HCT116 (cell line): ENCODE results near the gene RYR3. TPM values are rescaled to one million over a fixed set of nuclear protein-coding genes. Genes with fewer than 3 reads are reported as not detected.

ENCODE experiments used
- ATAC-seq: fragments of 200-7000 bp; cut with Tn5 transposase; 2 replicates; pipeline ENCODE4 v1.9.1; 2020; ENCODE audit warnings: mild to moderate bottlenecking, moderate library complexity
- BruUV-seq: library from RNA; stranded (reverse); fragments of 400-500 nt; replicated peaks from 2 replicates; lab custom pipeline; 2021; lab: Mats Ljungman, UMichigan
- CTCF ChIA-PET: fragments of 300-600 bp; sonication (Branson Sonifier 250); formaldehyde crosslinking; loops from one replicate; lab custom pipeline; 2021; ENCODE audit warnings: antibody characterized with exemption; lab: Charles Lee
- POLR2A ChIA-PET: fragments of 300-600, 350-600 bp; sonication (Branson Sonifier 250); formaldehyde crosslinking; loops from one replicate; lab custom pipeline; 2021; ENCODE audit warnings: antibody characterized with exemption; lab: Charles Lee
- RAD21 ChIA-PET, 2 experiments: fragments of 300-600 bp; sonication (Branson Sonifier 250); formaldehyde crosslinking; loops; one replicate each; lab custom pipeline; 2023; ENCODE audit warnings: low total read pairs in 2 of 2; ENCODE audit not compliant: uncharacterized antibody in 2 of 2, unreplicated experiment in 2 of 2, low non-redundant PET in 1 of 2; lab: Charles Lee
- DNase-seq: peaks from one replicate; pipeline ENCODE4 v3.0.0-alpha.2; 2010; ENCODE audit warnings: low read depth, low spot score
- H2AFZ ChIP-seq: fragments of 200-600 bp; shearing (Covaris generic), sonication (generic); 2 replicates; pipeline ENCODE4 v1.6.1; 2017; ENCODE audit warnings: low read depth, mixed run types, mixed read lengths, antibody characterized with exemption, low read length; ENCODE audit not compliant: poor library complexity, severe bottlenecking
- H3K27ac ChIP-seq: 2 replicates; pipeline ENCODE4 v1.5.1; 2012; ENCODE audit warnings: low read depth, low read length
- H3K27me3 ChIP-seq: fragments of 200-600 bp; sonication (generic); 2 replicates; pipeline ENCODE4 v1.6.1; 2016; ENCODE audit warnings: mixed run types, low read length, mixed read lengths; ENCODE audit not compliant: insufficient read depth
- H3K36me3 ChIP-seq, 2 experiments: fragments of 200-500 bp in 1 of 2; fragments of 200-600 bp in 1 of 2; sonication (Bioruptor generic) in 1 of 2; sonication (generic) in 1 of 2; 2 replicates each; pipeline versions ENCODE4 v1.5.1 to v1.6.1; 2014 to 2016; ENCODE audit warnings: low read length in 2 of 2, inconsistent platforms in 1 of 2, mixed read lengths in 1 of 2, mixed run types in 1 of 2; ENCODE audit not compliant: insufficient read depth in 2 of 2, control insufficient read depth in 1 of 2
- H3K4me1 ChIP-seq, 2 experiments: fragments of 200-600 bp in 1 of 2; sonication (generic) in 1 of 2; 2 replicates each; pipeline versions ENCODE4 v1.5.1 to v1.6.1; 2012 to 2017; ENCODE audit warnings: low read length in 2 of 2, inconsistent platforms in 1 of 2, mild to moderate bottlenecking in 1 of 2, mixed read lengths in 1 of 2, mixed run types in 1 of 2, moderate library complexity in 1 of 2; ENCODE audit not compliant: insufficient read depth in 2 of 2, control insufficient read depth in 1 of 2
- H3K4me2 ChIP-seq: fragments of 200-600 bp; sonication (generic); 2 replicates; pipeline ENCODE4 v1.6.1; 2017; ENCODE audit warnings: mixed run types, low read length, mixed read lengths
- H3K4me3 ChIP-seq, 2 experiments: fragments of 200-600 bp in 1 of 2; sonication (generic) in 1 of 2; replicated peaks in 1 of 2; 2 replicates each; pipeline ENCODE4 v1.5.1; 2011 to 2016; ENCODE audit warnings: low read length in 2 of 2, control low read depth in 1 of 2, low read depth in 1 of 2, mild to moderate bottlenecking in 1 of 2, mixed read lengths in 1 of 2, mixed run types in 1 of 2
- H3K79me2 ChIP-seq: fragments of 200-600 bp; sonication (generic); 2 replicates; pipeline ENCODE4 v1.6.1; 2017; ENCODE audit warnings: mild to moderate bottlenecking, mixed run types, low read length, moderate library complexity, mixed read lengths; ENCODE audit not compliant: insufficient read depth
- H3K9ac ChIP-seq: fragments of 200-600 bp; sonication (generic); 2 replicates; pipeline ENCODE4 v1.6.1; 2016; ENCODE audit warnings: low read length, mixed read lengths
- H3K9me2 ChIP-seq: fragments of 200-600 bp; sonication (generic), shearing (Covaris generic); 2 replicates; pipeline ENCODE4 v1.6.1; 2017; ENCODE audit warnings: mixed run types, mild to moderate bottlenecking, moderate library complexity; ENCODE audit not compliant: insufficient read depth
- H3K9me3 ChIP-seq, 2 experiments: fragments of 200-500 bp in 1 of 2; fragments of 200-600 bp in 1 of 2; sonication (Bioruptor generic) in 1 of 2; sonication (generic) in 1 of 2; 2 replicates each; pipeline ENCODE4 v1.6.1; 2014 to 2017; ENCODE audit warnings: low read length in 2 of 2, mixed read lengths in 2 of 2, inconsistent platforms in 1 of 2, low read depth in 1 of 2, mild to moderate bottlenecking in 1 of 2, mixed run types in 1 of 2, moderate library complexity in 1 of 2; ENCODE audit not compliant: control insufficient read depth in 1 of 2, insufficient read depth in 1 of 2
- H4K20me1 ChIP-seq: fragments of 200-600 bp; sonication (generic), shearing (Covaris generic); 2 replicates; pipeline ENCODE4 v1.6.1; 2017; ENCODE audit warnings: mixed run types, mild to moderate bottlenecking, moderate library complexity; ENCODE audit not compliant: insufficient read depth
- CBX3 ChIP-seq: IDR thresholded peaks from 2 replicates; pipeline ENCODE4 v1.6.1; 2012; ENCODE audit warnings: low read depth
- CEBPB ChIP-seq: IDR thresholded peaks from 2 replicates; pipeline ENCODE4 v1.6.1; 2012; ENCODE audit warnings: low read depth
- CTCF ChIP-seq, 3 experiments: fragments of 200-600 bp in 1 of 3; sonication (generic) in 1 of 3; IDR thresholded peaks in 2 of 3; conservative IDR thresholded peaks in 1 of 3; 2 replicates each; pipeline ENCODE4 v1.5.1; 2012 to 2017; ENCODE audit warnings: low read depth in 2 of 3, low read length in 2 of 3, antibody characterized with exemption in 1 of 3, borderline replicate concordance in 1 of 3, control low read depth in 1 of 3, mild to moderate bottlenecking in 1 of 3, mixed read lengths in 1 of 3, mixed run types in 1 of 3, moderate library complexity in 1 of 3; ENCODE audit not compliant: insufficient read depth in 1 of 3
- EGR1 ChIP-seq: IDR thresholded peaks from 2 replicates; pipeline ENCODE4 v1.6.1; 2012; ENCODE audit warnings: low read depth
- EZH2 ChIP-seq: fragments of 200-600 bp; sonication (generic); IDR thresholded peaks from 2 replicates; pipeline ENCODE4 v1.6.1; 2017; ENCODE audit warnings: antibody characterized with exemption, mixed run types
- EZH2phosphoT487 ChIP-seq: fragments of 200-600 bp; IDR thresholded peaks from 2 replicates; pipeline ENCODE4 v1.6.1; 2018; ENCODE audit warnings: antibody characterized with exemption, borderline replicate concordance
- FOSL1 ChIP-seq: IDR thresholded peaks from 2 replicates; pipeline ENCODE4 v1.6.1; 2012; ENCODE audit warnings: low read depth
- JUND ChIP-seq: IDR thresholded peaks from 2 replicates; pipeline ENCODE4 v1.6.1; 2012
- MAX ChIP-seq: IDR thresholded peaks from 2 replicates; pipeline ENCODE4 v1.6.1; 2012
- POLR2A ChIP-seq: IDR thresholded peaks from 2 replicates; pipeline ENCODE4 v1.7.0; 2011; ENCODE audit warnings: borderline replicate concordance; ENCODE audit not compliant: insufficient read depth, insufficient read length; ENCODE audit errors: extremely low read depth
- POLR2AphosphoS5 ChIP-seq: IDR thresholded peaks from 2 replicates; pipeline ENCODE4 v1.6.1; 2011; ENCODE audit warnings: mild to moderate bottlenecking, low read depth, low read length, moderate library complexity
- RAD21 ChIP-seq: IDR thresholded peaks from 2 replicates; pipeline ENCODE4 v1.6.1; 2012; ENCODE audit warnings: low read depth, mild to moderate bottlenecking
- REST ChIP-seq: IDR thresholded peaks from 2 replicates; pipeline ENCODE4 v1.6.1; 2012; ENCODE audit warnings: low read depth
- SP1 ChIP-seq: IDR thresholded peaks from 2 replicates; pipeline ENCODE4 v1.6.1; 2012; ENCODE audit warnings: low read depth
- SRF ChIP-seq: IDR thresholded peaks from 2 replicates; pipeline ENCODE4 v1.6.1; 2012; ENCODE audit warnings: low read depth
- ZFX ChIP-seq: fragments of 450-650 bp; IDR thresholded peaks from 2 replicates; pipeline ENCODE4 v1.6.1; 2017
- ZNF274 ChIP-seq: fragments of 200-500 bp; sonication (Bioruptor generic); IDR thresholded peaks from 2 replicates; pipeline ENCODE4 v1.6.1; 2014; ENCODE audit warnings: mild to moderate bottlenecking, low read depth, low read length, inconsistent platforms
- intact Hi-C: fragments of 100-400 bp; cut with micrococcal nuclease; formaldehyde crosslinking; loops from 2 replicates; pipeline ENCODE4 v1.10.0; 2022
- total RNA-seq: library from RNA; stranded (reverse); gene quantifications from one replicate; pipeline ENCODE4 v1.2.1, GENCODE V29; 2021; ENCODE audit not compliant: unreplicated experiment

The RYR3 gene
- total RNA-seq, 1 experiment from 2014 or later = not detected

GRCh38 chr15:33411596-33412540 is 101.1 kb downstream of the RYR3 start:
- Histone ChIP-seq H3K27me3 (peaks cover 15% of the 10 kb centered on the region; the same call in 1 of the 2 replicates), H3K4me3 (no peak overlapping the region), H3K4me1 (no peaks in the 10 kb centered on the region), H3K27ac (no peak overlapping the region), H3K9me2 (no peaks in the 10 kb centered on the region), H3K79me2 (no peaks in the 10 kb centered on the region), H3K9me3 (no peaks in the 10 kb centered on the region), H3K4me2 (no peak overlapping the region), H3K36me3 (no peaks in the 10 kb centered on the region), H2AFZ (no peak overlapping the region), H4K20me1 (no peaks in the 10 kb centered on the region), H3K9ac (no peak overlapping the region)
- intact Hi-C loops = no loop called here
- CTCF ChIA-PET = no interaction called here
- no peak for TF ChIP-seq EZH2
- TF ChIP-seq CBX3 = no peak
- no peak for TF ChIP-seq EZH2phosphoT487
- TF ChIP-seq FOSL1 = no peak
- TF ChIP-seq ZFX = no peak
- no peak for TF ChIP-seq CEBPB
- TF ChIP-seq POLR2AphosphoS5 = no peak
- no peak for ATAC-seq
- no peak for DNase-seq
- POLR2A ChIA-PET = no interaction called here
- no TSS peak for BruUV-seq
- RAD21 ChIA-PET = no interaction called here

- H4K20me1 ChIP-seq = no peaks in the 10 kb centered on the region
- H3K4me3 ChIP-seq = no peak overlapping the region
- DNase-seq (no peak), ATAC-seq (no peak)
- no TSS peak for BruUV-seq
- ChIA-PET CTCF (no interaction called here), POLR2A (no interaction called here), RAD21 (no interaction called here)
- H3K27me3 ChIP-seq = peaks cover 52% of the 10 kb centered on the region
- H3K9me2 ChIP-seq = no peaks in the 10 kb centered on the region
- H3K4me2 ChIP-seq = no peak overlapping the region
- no peaks in the 10 kb centered on the region for H3K79me2 ChIP-seq
- intact Hi-C loops = no loop called here
- H3K9ac ChIP-seq = no peak overlapping the region
- no peak overlapping the region for H2AFZ ChIP-seq
- no peaks in the 10 kb centered on the region for H3K4me1 ChIP-seq
- H3K36me3 ChIP-seq = no peaks in the 10 kb centered on the region
- H3K9me3 ChIP-seq = no peaks in the 10 kb centered on the region
- no peak overlapping the region for H3K27ac ChIP-seq
- TF ChIP-seq REST (no peak), POLR2A (no peak), JUND (no peak), ZNF274 (no peak), SP1 (no peak), SRF (no peak), MAX (no peak), CEBPB (no peak), EGR1 (no peak), CTCF (IDR thresholded peaks at IDR 0.05 in 2 of 3, conservative IDR thresholded peaks at IDR 0.05 in 1 of 3; ENCODE audit: borderline replicate concordance in 1 of 3, insufficient read depth in 1 of 3, low read depth in 2 of 3, low read length in 2 of 3) (no peak), RAD21 (no peak)
Observed at GRCh38 chr15:33419701-33420100, 108.9 kb downstream of the RYR3 start.
